Skeletal muscle cell (primary cell): ENCODE data around the gene BCAS3.
A peak's percentile ranks its signal among the peaks of the same experiment; 100 is the strongest.

Experiments
- DNase-seq: peaks from one replicate; pipeline ENCODE4 v3.0.0-alpha.2; 2010; ENCODE audit warnings: low read depth
- H3K4me3 ChIP-seq: 2 replicates; pipeline ENCODE4 v1.5.1; 2011; ENCODE audit warnings: low read depth, mild to moderate bottlenecking, control low read depth, low read length, moderate library complexity

BCAS3 gene

GRCh38 chr17:61400066-61400716, 722.5 kb downstream of the BCAS3 start:
- H3K4me3 ChIP-seq: peak overlapping the region; percentile 75
- no peak for DNase-seq

- no peak for DNase-seq
- H3K4me3 ChIP-seq: peak overlapping the region; percentile 75
Observed at GRCh38 chr17:61400717-61401388, 723.2 kb downstream of the BCAS3 start.

DNA sequence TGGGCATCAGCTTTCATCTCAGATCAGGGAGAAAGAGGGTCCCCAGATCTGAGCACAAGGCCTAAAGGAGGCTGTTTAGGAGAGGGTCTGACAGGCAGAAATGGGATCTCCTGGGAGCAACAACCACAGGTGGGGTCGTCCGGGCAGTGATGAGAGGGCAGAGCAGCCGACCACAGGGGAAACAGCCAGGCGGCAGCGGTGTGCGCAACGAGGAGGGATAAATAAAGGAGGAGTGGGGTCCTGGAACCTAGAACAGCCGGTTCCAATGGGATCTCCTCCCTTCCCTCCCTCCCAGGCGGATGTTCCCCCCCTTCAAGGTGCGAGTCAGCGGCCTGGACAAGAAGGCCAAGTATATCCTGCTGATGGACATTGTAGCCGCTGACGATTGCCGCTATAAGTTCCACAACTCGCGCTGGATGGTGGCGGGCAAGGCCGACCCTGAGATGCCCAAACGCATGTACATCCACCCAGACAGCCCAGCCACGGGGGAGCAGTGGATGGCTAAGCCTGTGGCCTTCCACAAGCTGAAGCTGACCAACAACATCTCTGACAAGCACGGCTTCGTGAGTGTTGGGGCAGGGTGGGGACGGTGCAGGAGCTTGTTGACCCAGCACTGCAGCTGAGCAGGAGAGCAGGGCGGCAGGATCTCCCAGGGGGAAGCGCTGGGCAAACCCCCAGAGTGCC, 723.9 kb downstream of the BCAS3 start:
- no peak for DNase-seq
- peak overlapping the region; percentile 75 for H3K4me3 ChIP-seq

DNA sequence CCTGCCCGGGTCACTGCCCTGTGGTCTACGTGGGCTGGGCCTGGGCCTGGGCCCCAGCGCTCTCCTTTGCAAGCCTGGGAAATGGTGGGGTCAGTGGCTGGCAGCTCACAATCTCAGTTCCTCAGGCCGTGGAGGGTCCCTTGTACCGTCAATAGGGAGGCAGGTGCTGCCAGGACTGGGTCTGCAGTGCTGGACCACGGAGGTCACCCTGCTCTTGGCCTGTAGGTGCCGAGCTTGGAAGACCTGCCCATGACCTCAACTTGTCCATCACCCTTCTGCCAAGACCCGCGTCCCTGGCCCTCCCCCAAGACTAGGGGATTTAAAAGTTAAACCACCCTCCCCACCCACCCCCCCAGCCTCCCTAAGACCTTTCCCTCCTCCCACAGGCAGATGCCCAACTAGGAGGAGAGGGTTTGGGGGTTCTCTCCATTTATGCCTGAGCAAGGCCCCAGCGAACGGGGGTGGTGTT, 724.5 kb downstream of the BCAS3 start:
- peak overlapping the region; percentile 75 for H3K4me3 ChIP-seq
- DNase-seq: no peak

GRCh38 chr17:61402978-61403800, 725.5 kb downstream of the BCAS3 start:
- no peak for DNase-seq
- H3K4me3 ChIP-seq: peak overlapping the region; percentile 75

- H3K4me3 ChIP-seq: peak overlapping the region; percentile 75
- no peak for DNase-seq
Observed at GRCh38 chr17:61403801-61404662, 726.4 kb downstream of the BCAS3 start.

DNA sequence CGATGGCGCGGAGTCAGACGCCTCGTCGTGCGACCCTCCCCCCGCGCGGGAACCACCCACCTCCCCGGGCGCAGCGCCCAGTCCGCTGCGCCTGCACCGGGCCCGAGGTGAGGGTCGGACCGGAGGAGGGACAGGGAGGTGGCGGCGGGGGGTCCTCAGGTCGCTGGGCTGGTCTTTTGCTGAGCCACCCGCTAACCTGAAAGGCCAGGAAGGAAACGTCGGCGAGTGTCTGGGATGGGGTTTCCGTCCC, 726.9 kb downstream of the BCAS3 start:
- peak overlapping the region; percentile 75 for H3K4me3 ChIP-seq
- DNase-seq: no peak

DNA sequence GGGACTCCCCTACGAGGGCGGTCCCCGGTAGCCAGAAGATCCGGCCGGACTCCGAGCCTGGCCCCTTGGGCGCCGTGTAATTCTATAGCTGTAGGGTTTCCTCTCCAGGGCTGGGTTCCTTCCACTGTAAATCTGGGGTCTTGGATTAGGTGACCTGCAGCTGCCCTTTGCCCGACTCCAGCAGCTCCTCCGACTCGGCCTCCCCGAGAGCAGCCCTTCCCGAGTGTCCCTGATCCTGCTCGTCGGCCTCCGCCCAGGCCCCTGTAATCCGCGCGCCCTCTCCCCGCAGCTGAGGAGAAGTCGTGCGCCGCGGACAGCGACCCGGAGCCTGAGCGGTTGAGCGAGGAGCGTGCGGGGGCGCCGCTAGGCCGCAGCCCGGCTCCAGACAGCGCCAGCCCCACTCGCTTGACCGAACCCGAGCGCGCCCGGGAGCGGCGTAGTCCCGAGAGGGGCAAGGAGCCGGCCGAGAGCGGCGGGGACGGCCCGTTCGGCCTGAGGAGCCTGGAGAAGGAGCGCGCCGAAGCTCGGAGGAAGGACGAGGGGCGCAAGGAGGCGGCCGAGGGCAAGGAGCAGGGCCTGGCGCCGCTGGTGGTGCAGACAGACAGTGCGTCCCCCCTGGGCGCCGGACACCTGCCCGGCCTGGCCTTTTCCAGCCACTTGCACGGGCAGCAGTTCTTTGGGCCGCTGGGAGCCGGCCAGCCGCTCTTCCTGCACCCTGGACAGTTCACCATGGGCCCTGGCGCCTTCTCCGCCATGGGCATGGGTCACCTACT, 727.4 kb downstream of the BCAS3 start:
- H3K4me3 ChIP-seq: peak overlapping the region; percentile 75
- no peak for DNase-seq

GRCh38 chr17:61405686-61406536, 728.3 kb downstream of the BCAS3 start:
- no peak overlapping the region for H3K4me3 ChIP-seq
- DNase-seq: no peak

- no peak overlapping the region for H3K4me3 ChIP-seq
- no peak for DNase-seq
Observed at GRCh38 chr17:61406537-61406845, 728.8 kb downstream of the BCAS3 start.

DNA sequence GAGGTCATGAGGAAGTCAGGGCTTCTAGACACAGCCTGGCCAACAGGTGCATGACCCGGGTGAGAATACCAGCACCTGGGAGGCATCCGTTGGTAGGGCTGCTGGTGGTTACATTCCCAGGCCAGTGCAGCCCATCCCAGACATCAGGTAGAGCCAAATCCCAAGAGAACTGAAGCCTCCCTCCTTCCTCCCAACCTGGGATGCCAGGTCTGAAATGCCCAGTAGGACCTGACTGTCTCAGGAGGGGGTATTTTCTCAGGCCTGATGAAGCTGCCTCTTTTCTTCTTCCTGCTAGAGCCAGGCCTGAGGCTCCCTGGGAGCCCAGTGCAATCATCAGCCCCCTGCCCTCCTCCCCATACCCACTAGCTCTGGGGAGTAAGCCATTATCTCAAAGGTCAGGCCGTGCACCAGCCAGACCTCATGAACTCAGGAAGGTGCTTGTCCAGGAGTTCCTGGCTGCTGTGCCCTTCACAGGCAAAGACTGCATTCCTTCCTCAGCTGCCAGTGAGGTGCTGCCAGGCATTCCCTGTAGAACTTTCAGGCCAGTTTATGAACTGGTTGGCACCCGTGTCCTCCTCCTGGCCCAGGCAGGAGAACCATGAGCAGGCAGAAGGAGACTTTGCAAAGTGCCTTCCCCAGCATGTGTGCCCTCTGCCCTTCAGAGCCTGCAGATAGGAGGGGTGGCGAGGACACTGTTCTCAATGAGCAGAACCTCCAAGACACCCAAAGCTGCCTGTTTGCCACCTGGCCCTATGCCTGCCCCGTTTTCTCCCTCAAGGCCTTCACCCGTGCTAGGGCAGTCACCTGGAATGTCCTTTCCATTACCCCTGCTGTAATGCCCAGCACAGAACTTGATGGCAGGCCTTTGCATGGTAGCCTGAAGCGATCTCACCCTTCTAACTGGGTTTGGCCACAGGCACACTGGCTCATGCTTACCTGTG, 729.6 kb downstream of the BCAS3 start:
- DNase-seq: no peak
- no peak overlapping the region for H3K4me3 ChIP-seq

DNA sequence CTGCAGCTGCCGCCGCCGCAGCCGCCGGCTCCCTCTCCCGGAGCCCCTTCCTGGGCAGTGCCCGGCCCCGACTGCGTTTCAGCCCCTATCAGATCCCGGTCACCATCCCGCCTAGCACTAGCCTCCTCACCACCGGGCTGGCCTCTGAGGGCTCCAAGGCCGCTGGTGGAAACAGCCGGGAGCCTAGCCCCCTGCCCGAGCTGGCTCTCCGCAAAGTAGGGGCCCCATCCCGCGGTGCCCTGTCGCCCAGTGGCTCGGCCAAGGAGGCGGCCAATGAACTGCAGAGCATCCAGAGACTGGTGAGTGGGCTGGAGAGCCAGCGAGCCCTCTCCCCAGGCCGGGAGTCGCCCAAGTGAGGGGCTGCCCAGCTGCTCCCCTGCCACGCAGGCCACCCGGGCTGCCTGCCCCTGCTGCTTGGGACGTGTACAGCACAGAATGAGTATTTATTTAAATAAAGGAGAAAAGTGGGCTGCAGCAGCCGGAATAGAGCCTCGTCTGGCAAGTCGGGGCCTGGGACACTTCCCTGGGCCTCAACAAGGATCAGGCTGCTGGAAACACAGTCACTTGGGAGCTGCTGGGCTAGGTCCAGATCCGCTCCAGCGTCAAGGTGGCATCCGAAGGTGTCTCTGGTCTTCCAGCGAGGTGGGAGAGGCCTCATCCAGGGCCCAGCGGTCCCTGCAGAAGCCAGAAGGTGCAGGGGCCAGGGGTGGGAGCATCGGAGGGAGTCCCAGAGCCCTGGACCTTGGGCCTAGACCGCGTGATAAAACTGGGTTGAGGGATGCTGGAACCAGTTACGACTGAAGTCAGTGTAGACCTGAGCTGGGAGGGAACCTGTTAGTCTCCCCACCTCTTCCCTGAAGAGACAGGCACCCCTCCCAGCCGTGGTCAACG, 730.7 kb downstream of the BCAS3 start:
- DNase-seq: no peak
- H3K4me3 ChIP-seq: no peak overlapping the region

DNA sequence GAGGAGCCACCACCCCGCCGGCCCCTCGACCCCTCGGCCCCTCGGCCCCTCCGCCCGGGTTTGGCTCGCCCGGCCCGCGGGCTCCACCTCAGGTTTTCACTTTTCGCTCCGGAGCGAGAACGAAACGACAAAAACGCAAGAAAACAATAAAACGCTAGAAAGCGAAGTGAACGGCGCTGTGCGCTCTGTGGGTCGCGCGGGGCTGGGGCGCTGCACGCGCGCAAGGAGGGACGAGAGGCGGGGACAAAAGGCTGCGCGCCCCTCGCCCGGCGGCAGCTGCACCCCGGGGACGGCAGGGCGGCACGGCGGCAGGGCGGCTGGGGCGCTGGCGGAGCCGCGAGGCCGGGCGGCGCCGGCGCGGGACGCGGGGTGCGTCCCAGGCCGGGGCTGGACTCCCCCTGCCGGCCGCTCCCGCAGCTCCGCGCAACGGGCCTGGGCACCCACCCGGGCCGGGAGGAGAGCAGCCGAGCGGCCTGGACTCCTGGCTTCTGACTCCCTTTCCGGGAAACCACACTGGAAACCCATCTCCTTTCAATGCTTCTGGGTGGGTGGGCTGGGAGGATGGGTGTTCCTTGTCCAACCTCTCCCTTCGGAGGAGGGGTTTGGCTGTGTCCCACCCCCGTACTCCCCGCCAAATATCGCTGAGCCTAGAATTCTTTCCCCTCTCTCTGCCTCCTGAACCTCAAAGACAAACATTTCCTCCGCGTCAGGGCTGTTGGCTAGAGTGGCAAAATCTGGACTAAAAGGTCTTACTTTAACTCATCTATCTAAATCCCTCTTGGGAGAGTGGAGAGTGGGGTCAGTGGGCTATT, 731.9 kb downstream of the BCAS3 start:
- no peak for DNase-seq
- H3K4me3 ChIP-seq: peak overlapping the region; percentile 50

DNA sequence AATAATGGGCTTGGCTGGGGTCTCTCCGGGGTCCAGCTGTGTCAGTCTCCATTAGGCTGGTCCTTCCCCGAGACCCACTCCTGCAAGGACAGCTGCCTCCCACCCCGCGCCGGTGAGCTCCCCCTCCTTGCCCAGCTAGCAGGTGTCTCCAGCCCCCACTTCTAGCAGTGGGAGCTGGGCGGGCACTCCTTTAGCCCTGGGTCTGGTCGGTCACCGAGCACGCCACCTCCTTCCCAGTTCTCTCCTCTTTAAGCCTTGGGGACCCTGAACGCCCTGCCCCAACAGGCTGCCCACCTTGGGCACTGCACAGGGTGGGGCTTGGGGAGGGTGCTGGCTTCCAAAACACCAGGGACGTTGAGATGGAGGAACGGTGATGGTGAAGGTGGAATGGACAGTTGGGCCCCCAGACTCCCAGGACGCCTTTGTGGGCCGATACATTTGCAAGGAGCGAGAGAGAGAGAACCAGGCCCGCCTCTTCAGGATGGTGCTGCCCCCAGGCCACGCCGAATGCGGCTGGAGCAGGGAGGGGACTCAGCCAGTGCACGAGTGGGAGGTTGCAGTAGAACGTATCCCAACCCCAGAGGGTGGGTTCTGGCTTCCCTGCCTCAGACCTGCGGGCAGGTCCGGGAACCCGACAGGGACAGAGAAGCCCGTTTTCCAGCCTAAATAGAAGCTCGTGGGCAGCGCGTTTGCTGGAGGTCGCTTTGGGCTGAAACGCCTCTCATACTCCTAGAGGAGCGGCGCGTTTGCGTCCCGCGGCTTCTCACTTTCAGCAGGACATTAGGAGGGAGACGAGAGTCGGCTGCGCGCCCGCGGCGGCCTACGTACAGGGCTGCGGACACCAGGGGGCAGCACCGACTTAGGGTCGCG, 732.7 kb downstream of the BCAS3 start:
- no peak for DNase-seq
- H3K4me3 ChIP-seq: peak overlapping the region; percentile 15
